VCaP (cell line): ENCODE measurements around the gene MIEF1.

Experiments used
- H3K27ac ChIP-seq: fragments of 450-650 bp; 2 replicates; pipeline ENCODE4 v1.5.1; 2017
- TF ChIP-seq, protein P1 (sequence below): fragments of 450-650 bp; conservative IDR thresholded peaks from 2 replicates; pipeline ENCODE4 v1.5.1; 2017; ENCODE audit warnings: mild to moderate bottlenecking, moderate library complexity

The MIEF1 gene

GRCh38 chr22:39559456-39560105 is 57.5 kb downstream of the MIEF1 start:
- H3K27ac ChIP-seq: no peak overlapping the region
- TF ChIP-seq, protein P1, sequence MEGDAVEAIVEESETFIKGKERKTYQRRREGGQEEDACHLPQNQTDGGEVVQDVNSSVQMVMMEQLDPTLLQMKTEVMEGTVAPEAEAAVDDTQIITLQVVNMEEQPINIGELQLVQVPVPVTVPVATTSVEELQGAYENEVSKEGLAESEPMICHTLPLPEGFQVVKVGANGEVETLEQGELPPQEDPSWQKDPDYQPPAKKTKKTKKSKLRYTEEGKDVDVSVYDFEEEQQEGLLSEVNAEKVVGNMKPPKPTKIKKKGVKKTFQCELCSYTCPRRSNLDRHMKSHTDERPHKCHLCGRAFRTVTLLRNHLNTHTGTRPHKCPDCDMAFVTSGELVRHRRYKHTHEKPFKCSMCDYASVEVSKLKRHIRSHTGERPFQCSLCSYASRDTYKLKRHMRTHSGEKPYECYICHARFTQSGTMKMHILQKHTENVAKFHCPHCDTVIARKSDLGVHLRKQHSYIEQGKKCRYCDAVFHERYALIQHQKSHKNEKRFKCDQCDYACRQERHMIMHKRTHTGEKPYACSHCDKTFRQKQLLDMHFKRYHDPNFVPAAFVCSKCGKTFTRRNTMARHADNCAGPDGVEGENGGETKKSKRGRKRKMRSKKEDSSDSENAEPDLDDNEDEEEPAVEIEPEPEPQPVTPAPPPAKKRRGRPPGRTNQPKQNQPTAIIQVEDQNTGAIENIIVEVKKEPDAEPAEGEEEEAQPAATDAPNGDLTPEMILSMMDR: peak; percentile 62

DNA sequence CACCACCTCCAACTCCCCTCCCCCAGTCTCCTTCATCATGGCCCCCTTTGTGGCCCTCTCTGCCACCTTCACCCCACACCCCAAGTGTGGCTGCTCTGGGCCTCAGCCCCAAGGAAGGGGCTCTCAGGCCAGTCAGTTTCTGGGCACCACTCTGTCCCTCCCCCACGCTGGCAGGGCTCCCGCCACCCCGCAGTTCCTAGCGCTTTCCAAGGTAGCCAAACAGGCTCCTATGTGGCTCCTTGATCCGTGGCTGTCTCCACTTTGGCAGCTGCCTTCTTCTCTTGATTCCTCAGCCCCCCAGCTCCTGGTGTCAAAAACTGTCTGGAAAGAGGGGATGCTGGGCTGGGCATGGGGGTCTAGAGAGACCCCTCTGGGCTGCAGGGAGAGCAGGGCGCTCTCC is 58.0 kb downstream of the MIEF1 start:
- TF ChIP-seq, protein P1: no peak
- H3K27ac ChIP-seq: no peak overlapping the region

DNA sequence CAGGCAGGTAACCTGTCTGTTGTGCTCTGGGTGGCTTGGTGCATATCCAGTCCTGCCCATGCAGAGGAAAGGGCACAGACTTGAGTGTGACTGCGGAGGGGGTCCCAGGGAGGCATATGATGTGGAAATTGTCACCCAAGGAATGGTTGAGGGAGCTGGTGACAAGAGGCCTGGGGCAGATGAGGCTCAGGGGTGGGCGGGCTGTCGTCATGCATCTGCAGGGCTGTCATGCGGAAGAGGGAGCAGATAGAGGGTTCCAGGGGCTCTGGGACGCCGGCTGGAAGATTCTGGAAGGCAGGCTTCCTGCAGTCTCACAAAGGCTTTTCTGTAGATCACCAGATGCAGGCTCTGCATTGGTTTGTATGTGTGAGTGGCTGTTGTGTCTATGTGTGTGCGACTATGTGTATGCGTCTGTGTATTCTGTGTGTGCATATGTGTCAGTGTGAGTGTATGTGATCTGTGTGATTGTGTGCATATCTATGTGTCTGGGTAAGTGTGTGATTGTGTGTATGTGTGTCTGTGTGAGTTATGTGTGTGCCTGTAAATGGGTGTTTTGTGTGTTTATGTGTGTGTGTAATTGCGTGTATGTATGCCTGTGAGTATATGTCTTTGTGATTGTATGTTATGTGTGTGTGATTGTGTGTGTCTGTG is 60.9 kb downstream of the MIEF1 start:
- TF ChIP-seq, protein P1: no peak
- no peak overlapping the region for H3K27ac ChIP-seq

DNA sequence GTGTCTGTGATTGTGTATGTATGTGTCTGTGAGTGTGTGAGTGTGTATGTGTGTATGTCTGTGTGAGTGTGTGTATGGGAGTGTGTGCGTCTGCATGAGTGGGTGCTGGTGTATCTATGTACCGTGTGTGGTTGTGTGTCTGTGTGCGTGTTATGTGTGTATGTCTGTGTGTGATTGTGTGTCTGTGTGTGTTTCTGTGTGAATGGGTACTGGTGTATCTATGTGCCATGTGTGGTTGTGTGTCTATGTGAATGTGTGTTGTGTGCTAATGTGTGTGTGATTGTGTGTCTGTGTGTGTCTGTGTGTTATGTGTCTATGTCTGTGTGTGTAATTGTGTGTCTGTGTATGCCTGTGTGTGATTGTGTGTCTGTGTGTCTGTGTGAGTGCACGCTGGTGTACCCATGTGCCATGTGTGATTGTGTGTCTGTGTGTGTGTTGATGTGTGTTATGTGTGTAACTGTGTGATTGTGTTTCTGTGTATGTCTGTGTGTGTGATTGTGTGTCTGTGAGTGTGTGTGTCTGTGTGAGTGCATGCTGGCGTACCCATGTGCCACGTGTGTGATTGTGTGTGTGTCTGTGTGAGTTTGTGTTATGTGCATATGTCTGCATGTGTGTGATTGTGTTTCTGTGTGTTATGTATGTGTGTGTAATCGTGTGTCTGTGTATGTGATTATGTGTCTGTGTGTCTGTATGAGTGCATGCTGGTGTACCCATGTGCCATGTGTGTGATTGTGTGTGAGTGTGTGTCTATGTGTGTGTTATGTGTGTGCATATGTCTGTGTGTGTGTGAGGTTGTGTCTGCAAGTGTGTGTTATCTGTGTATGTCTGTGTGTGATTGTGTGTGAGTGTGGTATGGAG is 61.7 kb downstream of the MIEF1 start:
- H3K27ac ChIP-seq: no peak overlapping the region
- TF ChIP-seq, protein P1: no peak

DNA sequence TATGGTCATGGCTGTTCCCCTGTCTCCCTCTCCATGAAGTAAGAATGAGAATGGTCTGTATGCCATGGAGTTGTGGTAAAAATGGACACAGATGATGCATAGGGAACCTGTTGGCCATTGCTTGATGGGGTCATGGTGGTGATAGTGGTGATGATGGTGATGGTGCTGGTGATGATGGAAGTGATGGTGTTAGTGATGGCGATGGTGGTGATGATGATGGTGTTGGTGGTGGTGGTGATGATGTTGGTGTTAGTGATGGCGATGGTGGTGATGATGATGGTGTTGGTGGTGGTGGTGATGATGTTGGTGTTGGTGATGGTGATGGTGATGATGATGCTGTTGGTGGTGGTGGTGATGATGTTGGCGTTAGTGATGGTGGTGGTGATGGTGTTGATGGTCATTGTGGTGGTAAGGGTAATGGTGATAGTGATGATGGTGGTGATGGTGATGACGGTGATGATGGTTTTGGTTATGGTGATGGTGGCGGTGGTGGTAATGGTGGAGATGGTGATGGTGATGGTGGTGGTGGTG is 63.4 kb downstream of the MIEF1 start:
- TF ChIP-seq, protein P1: no peak
- no peak overlapping the region for H3K27ac ChIP-seq

- TF ChIP-seq, protein P1: no peak
- no peak overlapping the region for H3K27ac ChIP-seq
Measured at GRCh38 chr22:39567135-39567946, 65.3 kb downstream of the MIEF1 start.
